GM12878 (cell line): ENCODE results near the gene SSB. TPM values are rescaled to one million over a fixed set of nuclear protein-coding genes. Genes with fewer than 3 reads are reported as not detected.

ENCODE experiments used
- CBFB ChIP-seq: IDR thresholded peaks from 2 replicates; pipeline ENCODE4 v1.6.1; 2016; ENCODE audit warnings: antibody characterized with exemption, low read depth
- CEBPB ChIP-seq, 2 experiments: fragments of 150-350 bp in 1 of 2; IDR thresholded peaks; 2 replicates each; pipeline ENCODE4 v1.6.1; 2012 to 2014; ENCODE audit warnings: low read depth in 2 of 2, low read length in 2 of 2, borderline replicate concordance in 1 of 2, inconsistent platforms in 1 of 2
- CHD1 ChIP-seq: IDR thresholded peaks from 2 replicates; pipeline ENCODE4 v1.6.1; 2012; ENCODE audit warnings: low read depth, low read length, improper control_type of control experiment
- FOXM1 ChIP-seq: IDR thresholded peaks from 2 replicates; pipeline ENCODE4 v1.6.1; 2012; ENCODE audit warnings: low read depth, mild to moderate bottlenecking, inconsistent platforms, low read length, moderate library complexity
- GABPA ChIP-seq: IDR thresholded peaks from 2 replicates; pipeline ENCODE4 v1.6.1; 2014; ENCODE audit warnings: antibody characterized with exemption, low read depth, mild to moderate bottlenecking, inconsistent platforms
- IKZF2 ChIP-seq, 2 experiments: fragments of 450-650 bp; IDR thresholded peaks; 2 replicates each; pipeline ENCODE4 v1.6.1; 2017; ENCODE audit warnings: mild to moderate bottlenecking in 2 of 2, moderate library complexity in 2 of 2
- IRF5 ChIP-seq: fragments of 450-650 bp; IDR thresholded peaks from 2 replicates; pipeline ENCODE4 v1.6.1; 2017; ENCODE audit warnings: borderline replicate concordance
- JUNB ChIP-seq: IDR thresholded peaks from 2 replicates; pipeline ENCODE4 v1.6.1; 2016; ENCODE audit warnings: antibody characterized with exemption, mild to moderate bottlenecking
- MYC ChIP-seq: IDR thresholded peaks from 2 replicates; pipeline ENCODE4 v1.6.1; 2011; ENCODE audit warnings: mild to moderate bottlenecking, low read length, moderate library complexity, inconsistent platforms; ENCODE audit not compliant: insufficient read depth, insufficient replicate concordance, insufficient read length, severe bottlenecking
- RAD21 ChIP-seq: IDR thresholded peaks from 2 replicates; pipeline ENCODE4 v1.6.1; 2011; ENCODE audit warnings: mild to moderate bottlenecking, low read depth, low read length, moderate library complexity; ENCODE audit not compliant: insufficient read depth
- SMARCA5 ChIP-seq: fragments of 450-650 bp; IDR thresholded peaks from 2 replicates; pipeline ENCODE4 v1.6.1; 2017; ENCODE audit warnings: mild to moderate bottlenecking
- USF1 ChIP-seq: IDR thresholded peaks from 2 replicates; pipeline ENCODE4 v1.6.1; 2011; ENCODE audit warnings: borderline replicate concordance, low read depth, mild to moderate bottlenecking, moderate library complexity, mixed read lengths, low read length; ENCODE audit not compliant: insufficient read depth; ENCODE audit errors: extremely low read length
- USF2 ChIP-seq: IDR thresholded peaks from 2 replicates; pipeline ENCODE4 v1.6.1; 2011; ENCODE audit warnings: low read depth, low read length, improper control_type of control experiment, borderline replicate concordance
- WRNIP1 ChIP-seq: IDR thresholded peaks from 2 replicates; pipeline ENCODE4 v1.6.1; 2011; ENCODE audit warnings: low read depth, low read length, improper control_type of control experiment, borderline replicate concordance
- ZNF274 ChIP-seq: IDR thresholded peaks from one replicate; pipeline ENCODE4 v1.8.0; 2011; ENCODE audit not compliant: insufficient read length, insufficient read depth
- ZNF592 ChIP-seq: fragments of 450-650 bp; IDR thresholded peaks from 2 replicates; pipeline ENCODE4 v1.6.1; 2017; ENCODE audit warnings: mild to moderate bottlenecking, moderate library complexity
- ZNF687 ChIP-seq: fragments of 450-650 bp; IDR thresholded peaks from 2 replicates; pipeline ENCODE4 v1.6.1; 2017; ENCODE audit warnings: mild to moderate bottlenecking, moderate library complexity
- polyA plus RNA-seq, 11 experiments: library from polyadenylated mRNA; depleted of rRNA in 4 of 11; unstranded in 6 of 11; stranded (reverse) in 5 of 11; fragments of >200 nt; fragmentation: Nextera tagmentation in 4 of 11; fragmentation: Illumina TruSeq in 1 of 11; extraction: Ambion mirVana in 4 of 11; extraction: Trizol in 1 of 11; gene quantifications; 1 replicate in 1 of 11; 2 replicates in 10 of 11; pipeline versions ENCODE4 v1.2.1 to v1.2.3, GENCODE V29; 2011 to 2016; ENCODE audit warnings: inconsistent platforms in 2 of 11, missing spikeins in 2 of 11, low read depth in 1 of 11
- total RNA-seq, 4 experiments: library from RNA; depleted of rRNA in 3 of 4; stranded (reverse); fragments of >200 nt in 3 of 4; fragmentation: Illumina TruSeq in 1 of 4; extraction: Trizol in 1 of 4; gene quantifications; 2 replicates each; pipeline versions ENCODE4 v1.2.1 to v1.2.3, GENCODE V29; 2013 to 2021

Gene SSB
- total and polyA plus RNA-seq, 10 of the 15 experiments (the other 5 are each of a cell fraction or from before 2014, with no cell fraction given): 103 to 313 (median 200) TPM

GRCh38 chr2:169827272-169828140, 28.8 kb downstream of the SSB start, which contains the start of gene UBR3 (continued):
- no peak for TF ChIP-seq USF2
- peak; percentile 66 for TF ChIP-seq ZNF687
- TF ChIP-seq FOXM1: no peak
- TF ChIP-seq CEBPB (IDR thresholded peaks at IDR 0.05; ENCODE audit: borderline replicate concordance in 1 of 2, low read depth in 2 of 2, low read length in 2 of 2): no peak
- no peak for TF ChIP-seq USF1
- no peak for TF ChIP-seq IKZF2 (IDR thresholded peaks at IDR 0.05)
- TF ChIP-seq ZNF274: no peak
- TF ChIP-seq IRF5: peak; percentile 47; the same call in 1 of the 2 replicates
- no peak for TF ChIP-seq ZNF592
- TF ChIP-seq CBFB: peak; percentile 65; the same call in 1 of the 2 replicates
- TF ChIP-seq MYC: no peak
- TF ChIP-seq RAD21: no peak
- TF ChIP-seq WRNIP1: no peak
- TF ChIP-seq SMARCA5: peak; percentile 73; the same call in 1 of the 2 replicates
- TF ChIP-seq GABPA: no peak
- no peak for TF ChIP-seq CHD1
- no peak for TF ChIP-seq JUNB
